Tongue (tissue), 3 donors: ENCODE measurements around the gene MYO1B. TPM values are rescaled to one million over a fixed set of nuclear protein-coding genes. Genes with fewer than 3 reads are reported as not detected.

Source experiments
- DNase-seq: peaks from one replicate; pipeline ENCODE4 v3.0.0-alpha.2; 2015
- small RNA-seq: library from RNA; depleted of rRNA; stranded (forward); fragments of <200 nt; gene quantifications from one replicate; pipeline ENCODE3, GENCODE V24; 2014; ENCODE audit warnings: low replicate concordance
- total RNA-seq: library from RNA; depleted of rRNA; stranded (reverse); fragments of >200 nt; gene quantifications from one replicate; pipeline ENCODE4 v1.2.3, GENCODE V29; 2014

Gene MYO1B
- total RNA-seq, 1 donor from 2014 or later, result 138 TPM

DNA sequence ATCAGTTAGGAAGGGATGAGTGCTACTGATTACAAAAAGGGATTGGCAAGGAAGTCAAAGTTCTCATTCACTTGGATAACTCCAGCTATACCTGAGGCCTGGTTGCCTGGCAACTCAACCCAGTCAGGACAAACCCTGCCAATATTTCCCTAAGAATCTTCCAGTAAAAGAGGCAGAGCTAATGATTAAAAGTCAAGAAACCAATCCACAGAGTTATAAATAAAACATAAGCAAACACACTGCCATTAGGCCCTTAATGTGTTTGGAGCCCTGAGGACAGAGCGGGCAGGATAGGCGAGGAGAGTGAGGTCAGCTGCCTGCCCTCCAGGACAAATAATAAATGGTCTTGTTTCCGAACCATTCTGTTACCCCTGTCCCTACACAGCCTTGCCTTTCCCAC lies 217.2 kb downstream of the MYO1B start:
- DNase-seq, result no peak

- no peak for DNase-seq
Measured at GRCh38 chr2:191463790-191464189, 218.6 kb downstream of the MYO1B start.

DNA sequence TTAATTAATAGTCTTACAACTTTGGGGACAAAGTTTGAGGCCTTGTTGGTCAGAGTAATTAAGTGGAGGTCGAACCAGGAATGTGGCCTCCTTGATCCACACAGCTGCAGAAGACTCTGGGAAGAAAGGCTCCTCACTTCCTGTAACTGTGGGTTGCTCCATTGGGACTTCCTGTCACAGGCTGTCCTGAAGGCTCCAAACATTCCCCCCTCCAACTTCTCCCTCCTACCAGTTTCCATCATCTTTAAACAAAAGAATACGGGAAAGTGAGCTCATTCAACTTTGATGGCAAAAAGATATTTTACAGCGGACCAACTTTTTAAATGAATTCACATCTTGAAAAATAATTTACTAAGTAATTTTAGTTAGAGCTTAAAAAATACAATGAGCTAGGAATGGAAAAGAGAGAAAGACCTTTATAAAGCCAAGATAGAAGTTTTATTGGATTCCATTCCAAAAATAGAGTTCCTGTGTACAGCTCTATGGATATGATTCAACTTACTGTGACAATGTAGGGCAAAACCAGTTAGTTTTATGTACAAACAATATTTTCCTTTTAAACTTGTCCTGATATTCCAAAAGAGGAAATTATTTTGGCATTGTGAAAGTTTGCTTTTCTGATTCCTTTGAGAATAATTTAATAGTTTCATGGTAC lies 220.7 kb downstream of the MYO1B start:
- peak; percentile 48 for DNase-seq

GRCh38 chr2:191467113-191467512 lies 221.9 kb downstream of the MYO1B start:
- DNase-seq, result no peak

DNA sequence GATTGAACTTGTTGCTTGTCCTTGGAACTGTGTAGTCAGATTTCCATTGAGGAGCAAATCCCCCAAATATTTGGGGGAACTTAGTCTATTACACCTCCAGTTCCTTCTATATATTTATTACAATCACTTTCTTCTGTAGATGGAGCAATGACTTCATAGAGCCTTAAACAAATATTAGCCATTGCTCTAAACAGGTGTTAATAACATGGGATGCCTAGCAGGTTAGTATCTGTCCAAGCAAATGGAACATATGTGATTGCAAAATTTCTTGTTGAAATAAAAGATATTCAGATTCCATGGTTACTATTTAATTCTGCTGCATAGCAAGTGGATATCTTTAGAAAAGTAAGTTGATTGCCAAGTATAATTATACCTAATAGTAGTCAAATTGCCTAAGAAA lies 225.1 kb downstream of the MYO1B start:
- DNase-seq, result no peak

- DNase-seq, result no peak
Measured at GRCh38 chr2:191474464-191474863, 229.3 kb downstream of the MYO1B start.

Small RNA genes within 50 kb of the gene (small RNA-seq; reads per million reads assigned to genes)
- not detected for gene RNU6-1045P

Other genes starting within 250 kb of the MYO1B start
- 55.0 TPM for gene STAT1, start 231.2 kb upstream of the MYO1B start, total RNA-seq
- gene STAT4, start 94.4 kb upstream of the MYO1B start, total RNA-seq, result 4.8 TPM